WTC11 (cell line): ENCODE results near the gene SEMA6D. TPM values are rescaled to one million over a fixed set of nuclear protein-coding genes. Genes with fewer than 3 reads are reported as not detected.

Source experiments
- ATAC-seq: fragments of 200-7000 bp; cut with Tn5 transposase; 2 replicates; pipeline ENCODE4 v1.10.0; 2021; ENCODE audit warnings: mild to moderate bottlenecking, moderate library complexity
- CTCF ChIA-PET: fragments of 300-600 bp; sonication (Branson Sonifier 250); formaldehyde crosslinking; loops from one replicate; lab custom pipeline; 2021; ENCODE audit warnings: antibody characterized with exemption; lab: Charles Lee
- POLR2A ChIA-PET: fragments of 350-600 bp; sonication (Branson Sonifier 250); formaldehyde crosslinking; loops from one replicate; lab custom pipeline; 2021; ENCODE audit warnings: antibody characterized with exemption; lab: Charles Lee
- DNase-seq: peaks from one replicate; pipeline ENCODE4 v3.0.0; 2021; ENCODE audit warnings: low spot score
- H3K27ac Mint-ChIP-seq: 2 replicates; pipeline ENCODE4 v1.8.0; 2021; ENCODE audit warnings: mixed read lengths
- H3K27me3 Mint-ChIP-seq: 2 replicates; pipeline ENCODE4 v1.8.0; 2021; ENCODE audit warnings: low read depth, mild to moderate bottlenecking, moderate library complexity, mixed read lengths
- H3K36me3 Mint-ChIP-seq: 2 replicates; pipeline ENCODE4 v1.8.0; 2021; ENCODE audit warnings: mixed read lengths
- H3K4me1 Mint-ChIP-seq: 2 replicates; pipeline ENCODE4 v1.8.0; 2022; ENCODE audit warnings: mixed read lengths
- H3K4me3 Mint-ChIP-seq: 2 replicates; pipeline ENCODE4 v1.8.0; 2021; ENCODE audit warnings: mild to moderate bottlenecking, moderate library complexity, mixed read lengths
- H3K9me3 Mint-ChIP-seq: 2 replicates; pipeline ENCODE4 v1.8.0; 2021; ENCODE audit warnings: mixed read lengths
- FOXK1 ChIP-seq: sonication (generic); formaldehyde crosslinking; IDR thresholded peaks from 2 replicates; pipeline ENCODE4 v1.8.0; 2022; ENCODE audit warnings: mild to moderate bottlenecking, moderate library complexity, missing genetic modification reagents
- NR1H2 ChIP-seq: sonication (generic); formaldehyde crosslinking; IDR thresholded peaks from 2 replicates; pipeline ENCODE4 v1.9.0; 2021; ENCODE audit warnings: mild to moderate bottlenecking, moderate library complexity, missing genetic modification reagents
- ZBTB21 ChIP-seq: sonication (generic); formaldehyde crosslinking; IDR thresholded peaks from 2 replicates; pipeline ENCODE4 v1.8.1; 2023; ENCODE audit warnings: mild to moderate bottlenecking, missing genetic modification reagents, borderline replicate concordance
- ZNF317 ChIP-seq: sonication (generic); formaldehyde crosslinking; IDR thresholded peaks from 2 replicates; pipeline ENCODE4 v1.8.1; 2023; ENCODE audit warnings: low read depth, mild to moderate bottlenecking, moderate library complexity, missing genetic modification reagents, borderline replicate concordance
- ZNF416 ChIP-seq: fragments of 250-450 bp; sonication (Bioruptor Pico); IDR thresholded peaks from 2 replicates; pipeline ENCODE4 v1.9.0; 2021; ENCODE audit warnings: mild to moderate bottlenecking, inconsistent platforms
- total RNA-seq: library from RNA; stranded (reverse); gene quantifications from 3 replicates; pipeline ENCODE4 v1.2.3, GENCODE V29; 2021
- TF ChIP-seq, protein P1 (sequence below): sonication (generic); formaldehyde crosslinking; IDR thresholded peaks from 2 replicates; pipeline ENCODE4 v1.8.0; 2023; ENCODE audit warnings: missing genetic modification reagents
- TF ChIP-seq, protein P2 (sequence below): sonication (generic); formaldehyde crosslinking; IDR thresholded peaks from 2 replicates; pipeline ENCODE4 v1.8.1; 2022; ENCODE audit warnings: low read depth, missing genetic modification reagents, borderline replicate concordance
- TF ChIP-seq, protein P3 (sequence below): sonication (generic); formaldehyde crosslinking; conservative IDR thresholded peaks from 2 replicates; pipeline ENCODE4 v1.8.1; 2023; ENCODE audit warnings: mild to moderate bottlenecking, low read depth, missing genetic modification reagents, moderate library complexity
- TF ChIP-seq, protein P4 (sequence below): sonication (generic); formaldehyde crosslinking; IDR thresholded peaks from 2 replicates; pipeline ENCODE4 v1.8.1; 2023; ENCODE audit warnings: mild to moderate bottlenecking, missing genetic modification reagents, moderate library complexity
- TF ChIP-seq, protein P5 (sequence below): fragments of 250-450 bp; sonication (Bioruptor Pico); IDR thresholded peaks from 2 replicates; pipeline ENCODE4 v1.9.0; 2021; ENCODE audit warnings: mild to moderate bottlenecking, borderline replicate concordance
- TF ChIP-seq, protein P6 (sequence below): fragments of 250-450 bp; sonication (Bioruptor Pico); IDR thresholded peaks from 2 replicates; pipeline ENCODE4 v1.8.0; 2021; ENCODE audit warnings: mild to moderate bottlenecking
- TF ChIP-seq, protein P7 (sequence below): fragments of 250-450 bp; sonication (Bioruptor Pico); IDR thresholded peaks from 2 replicates; pipeline ENCODE4 v1.9.0; 2021; ENCODE audit warnings: mild to moderate bottlenecking
- TF ChIP-seq, protein P8 (sequence below): sonication (generic); formaldehyde crosslinking; IDR thresholded peaks from 2 replicates; pipeline ENCODE4 v1.8.0; 2022; ENCODE audit warnings: mild to moderate bottlenecking, missing genetic modification reagents

Gene SEMA6D
- total RNA-seq, 1 experiment from 2014 or later = 2.6 TPM

DNA sequence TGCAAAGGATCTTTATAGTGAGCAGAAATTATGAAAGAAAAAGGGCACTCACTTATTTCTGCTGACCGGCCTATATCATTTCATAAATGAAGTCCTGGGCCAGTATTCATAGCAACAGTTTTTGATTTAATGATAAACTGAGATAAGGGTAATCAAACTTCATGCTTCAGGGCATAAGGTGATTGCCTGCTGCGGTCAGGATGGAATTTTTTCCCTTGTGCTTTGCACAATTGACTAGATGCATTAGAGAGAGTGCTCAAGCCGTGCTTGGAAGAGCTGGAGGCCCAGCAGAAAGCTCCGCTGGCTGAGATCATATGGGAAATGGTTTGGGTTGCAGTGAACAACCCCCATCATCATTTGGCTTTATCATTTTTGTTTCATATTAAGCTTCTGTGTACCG is 10.4 kb downstream of the SEMA6D start:
- Mint-ChIP-seq H3K36me3 (no peaks in the 10 kb centered on the region), H3K9me3 (no peaks in the 10 kb centered on the region), H3K27me3 (no peaks in the 10 kb centered on the region; the same call in 1 of the 2 replicates), H3K4me3 (no peak overlapping the region), H3K27ac (no peak overlapping the region), H3K4me1 (no peaks in the 10 kb centered on the region; the same call in 1 of the 2 replicates)
- no peak for TF ChIP-seq FOXK1
- no peak for TF ChIP-seq ZBTB21
- TF ChIP-seq, protein P1, sequence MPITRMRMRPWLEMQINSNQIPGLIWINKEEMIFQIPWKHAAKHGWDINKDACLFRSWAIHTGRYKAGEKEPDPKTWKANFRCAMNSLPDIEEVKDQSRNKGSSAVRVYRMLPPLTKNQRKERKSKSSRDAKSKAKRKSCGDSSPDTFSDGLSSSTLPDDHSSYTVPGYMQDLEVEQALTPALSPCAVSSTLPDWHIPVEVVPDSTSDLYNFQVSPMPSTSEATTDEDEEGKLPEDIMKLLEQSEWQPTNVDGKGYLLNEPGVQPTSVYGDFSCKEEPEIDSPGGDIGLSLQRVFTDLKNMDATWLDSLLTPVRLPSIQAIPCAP (CRISPR knock-in tag) = no peak
- TF ChIP-seq, protein P2, sequence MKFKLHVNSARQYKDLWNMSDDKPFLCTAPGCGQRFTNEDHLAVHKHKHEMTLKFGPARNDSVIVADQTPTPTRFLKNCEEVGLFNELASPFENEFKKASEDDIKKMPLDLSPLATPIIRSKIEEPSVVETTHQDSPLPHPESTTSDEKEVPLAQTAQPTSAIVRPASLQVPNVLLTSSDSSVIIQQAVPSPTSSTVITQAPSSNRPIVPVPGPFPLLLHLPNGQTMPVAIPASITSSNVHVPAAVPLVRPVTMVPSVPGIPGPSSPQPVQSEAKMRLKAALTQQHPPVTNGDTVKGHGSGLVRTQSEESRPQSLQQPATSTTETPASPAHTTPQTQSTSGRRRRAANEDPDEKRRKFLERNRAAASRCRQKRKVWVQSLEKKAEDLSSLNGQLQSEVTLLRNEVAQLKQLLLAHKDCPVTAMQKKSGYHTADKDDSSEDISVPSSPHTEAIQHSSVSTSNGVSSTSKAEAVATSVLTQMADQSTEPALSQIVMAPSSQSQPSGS (CRISPR knock-in tag) = no peak
- TF ChIP-seq, protein P3, sequence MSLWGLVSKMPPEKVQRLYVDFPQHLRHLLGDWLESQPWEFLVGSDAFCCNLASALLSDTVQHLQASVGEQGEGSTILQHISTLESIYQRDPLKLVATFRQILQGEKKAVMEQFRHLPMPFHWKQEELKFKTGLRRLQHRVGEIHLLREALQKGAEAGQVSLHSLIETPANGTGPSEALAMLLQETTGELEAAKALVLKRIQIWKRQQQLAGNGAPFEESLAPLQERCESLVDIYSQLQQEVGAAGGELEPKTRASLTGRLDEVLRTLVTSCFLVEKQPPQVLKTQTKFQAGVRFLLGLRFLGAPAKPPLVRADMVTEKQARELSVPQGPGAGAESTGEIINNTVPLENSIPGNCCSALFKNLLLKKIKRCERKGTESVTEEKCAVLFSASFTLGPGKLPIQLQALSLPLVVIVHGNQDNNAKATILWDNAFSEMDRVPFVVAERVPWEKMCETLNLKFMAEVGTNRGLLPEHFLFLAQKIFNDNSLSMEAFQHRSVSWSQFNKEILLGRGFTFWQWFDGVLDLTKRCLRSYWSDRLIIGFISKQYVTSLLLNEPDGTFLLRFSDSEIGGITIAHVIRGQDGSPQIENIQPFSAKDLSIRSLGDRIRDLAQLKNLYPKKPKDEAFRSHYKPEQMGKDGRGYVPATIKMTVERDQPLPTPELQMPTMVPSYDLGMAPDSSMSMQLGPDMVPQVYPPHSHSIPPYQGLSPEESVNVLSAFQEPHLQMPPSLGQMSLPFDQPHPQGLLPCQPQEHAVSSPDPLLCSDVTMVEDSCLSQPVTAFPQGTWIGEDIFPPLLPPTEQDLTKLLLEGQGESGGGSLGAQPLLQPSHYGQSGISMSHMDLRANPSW (CRISPR knock-in tag) = no peak
- TF ChIP-seq, protein P4, sequence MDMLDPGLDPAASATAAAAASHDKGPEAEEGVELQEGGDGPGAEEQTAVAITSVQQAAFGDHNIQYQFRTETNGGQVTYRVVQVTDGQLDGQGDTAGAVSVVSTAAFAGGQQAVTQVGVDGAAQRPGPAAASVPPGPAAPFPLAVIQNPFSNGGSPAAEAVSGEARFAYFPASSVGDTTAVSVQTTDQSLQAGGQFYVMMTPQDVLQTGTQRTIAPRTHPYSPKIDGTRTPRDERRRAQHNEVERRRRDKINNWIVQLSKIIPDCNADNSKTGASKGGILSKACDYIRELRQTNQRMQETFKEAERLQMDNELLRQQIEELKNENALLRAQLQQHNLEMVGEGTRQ = no peak
- CTCF ChIA-PET = interaction anchor here (2.4 kb wide), 1 partner anchor 10 kb away, joined by 10 read pairs; the partner anchor contains the start of gene SEMA6D
- DNase-seq (no peak), ATAC-seq (no peak)
- POLR2A ChIA-PET = no interaction called here

DNA sequence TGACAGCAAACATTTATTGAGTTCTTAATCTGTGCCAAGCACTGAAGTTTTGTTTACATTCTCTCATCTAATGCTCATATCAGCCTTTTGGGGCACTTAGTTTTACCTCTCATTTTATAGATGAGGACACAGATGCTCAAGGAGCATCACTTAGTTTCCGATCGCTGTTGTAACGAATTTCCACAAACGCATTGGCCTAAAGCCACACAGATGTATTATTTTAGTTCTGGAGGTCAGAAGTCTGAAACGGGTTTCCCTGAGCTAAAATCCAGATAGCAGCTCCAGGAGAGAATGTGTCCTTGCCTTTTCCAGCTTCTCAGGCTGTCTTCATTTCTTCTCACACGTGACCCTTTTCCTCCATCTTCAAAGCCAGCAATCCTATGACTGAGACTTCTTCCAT is 11.1 kb downstream of the SEMA6D start:
- ATAC-seq (no peak), DNase-seq (no peak)
- Mint-ChIP-seq H3K4me3 (no peak overlapping the region), H3K9me3 (no peaks in the 10 kb centered on the region), H3K4me1 (no peaks in the 10 kb centered on the region; the same call in 1 of the 2 replicates), H3K27me3 (no peaks in the 10 kb centered on the region; the same call in 1 of the 2 replicates), H3K36me3 (no peaks in the 10 kb centered on the region), H3K27ac (no peak overlapping the region)
- TF ChIP-seq, protein P2 (CRISPR knock-in tag) = no peak
- TF ChIP-seq, protein P5, sequence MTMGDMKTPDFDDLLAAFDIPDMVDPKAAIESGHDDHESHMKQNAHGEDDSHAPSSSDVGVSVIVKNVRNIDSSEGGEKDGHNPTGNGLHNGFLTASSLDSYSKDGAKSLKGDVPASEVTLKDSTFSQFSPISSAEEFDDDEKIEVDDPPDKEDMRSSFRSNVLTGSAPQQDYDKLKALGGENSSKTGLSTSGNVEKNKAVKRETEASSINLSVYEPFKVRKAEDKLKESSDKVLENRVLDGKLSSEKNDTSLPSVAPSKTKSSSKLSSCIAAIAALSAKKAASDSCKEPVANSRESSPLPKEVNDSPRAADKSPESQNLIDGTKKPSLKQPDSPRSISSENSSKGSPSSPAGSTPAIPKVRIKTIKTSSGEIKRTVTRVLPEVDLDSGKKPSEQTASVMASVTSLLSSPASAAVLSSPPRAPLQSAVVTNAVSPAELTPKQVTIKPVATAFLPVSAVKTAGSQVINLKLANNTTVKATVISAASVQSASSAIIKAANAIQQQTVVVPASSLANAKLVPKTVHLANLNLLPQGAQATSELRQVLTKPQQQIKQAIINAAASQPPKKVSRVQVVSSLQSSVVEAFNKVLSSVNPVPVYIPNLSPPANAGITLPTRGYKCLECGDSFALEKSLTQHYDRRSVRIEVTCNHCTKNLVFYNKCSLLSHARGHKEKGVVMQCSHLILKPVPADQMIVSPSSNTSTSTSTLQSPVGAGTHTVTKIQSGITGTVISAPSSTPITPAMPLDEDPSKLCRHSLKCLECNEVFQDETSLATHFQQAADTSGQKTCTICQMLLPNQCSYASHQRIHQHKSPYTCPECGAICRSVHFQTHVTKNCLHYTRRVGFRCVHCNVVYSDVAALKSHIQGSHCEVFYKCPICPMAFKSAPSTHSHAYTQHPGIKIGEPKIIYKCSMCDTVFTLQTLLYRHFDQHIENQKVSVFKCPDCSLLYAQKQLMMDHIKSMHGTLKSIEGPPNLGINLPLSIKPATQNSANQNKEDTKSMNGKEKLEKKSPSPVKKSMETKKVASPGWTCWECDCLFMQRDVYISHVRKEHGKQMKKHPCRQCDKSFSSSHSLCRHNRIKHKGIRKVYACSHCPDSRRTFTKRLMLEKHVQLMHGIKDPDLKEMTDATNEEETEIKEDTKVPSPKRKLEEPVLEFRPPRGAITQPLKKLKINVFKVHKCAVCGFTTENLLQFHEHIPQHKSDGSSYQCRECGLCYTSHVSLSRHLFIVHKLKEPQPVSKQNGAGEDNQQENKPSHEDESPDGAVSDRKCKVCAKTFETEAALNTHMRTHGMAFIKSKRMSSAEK (CRISPR knock-in tag) = no peak
- no peak for TF ChIP-seq ZNF416
- no peak for TF ChIP-seq NR1H2
- TF ChIP-seq, protein P6, sequence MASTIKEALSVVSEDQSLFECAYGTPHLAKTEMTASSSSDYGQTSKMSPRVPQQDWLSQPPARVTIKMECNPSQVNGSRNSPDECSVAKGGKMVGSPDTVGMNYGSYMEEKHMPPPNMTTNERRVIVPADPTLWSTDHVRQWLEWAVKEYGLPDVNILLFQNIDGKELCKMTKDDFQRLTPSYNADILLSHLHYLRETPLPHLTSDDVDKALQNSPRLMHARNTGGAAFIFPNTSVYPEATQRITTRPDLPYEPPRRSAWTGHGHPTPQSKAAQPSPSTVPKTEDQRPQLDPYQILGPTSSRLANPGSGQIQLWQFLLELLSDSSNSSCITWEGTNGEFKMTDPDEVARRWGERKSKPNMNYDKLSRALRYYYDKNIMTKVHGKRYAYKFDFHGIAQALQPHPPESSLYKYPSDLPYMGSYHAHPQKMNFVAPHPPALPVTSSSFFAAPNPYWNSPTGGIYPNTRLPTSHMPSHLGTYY = no peak
- TF ChIP-seq ZNF317 (CRISPR knock-in tag) = no peak
- TF ChIP-seq ZBTB21 = no peak
- TF ChIP-seq, protein P7, sequence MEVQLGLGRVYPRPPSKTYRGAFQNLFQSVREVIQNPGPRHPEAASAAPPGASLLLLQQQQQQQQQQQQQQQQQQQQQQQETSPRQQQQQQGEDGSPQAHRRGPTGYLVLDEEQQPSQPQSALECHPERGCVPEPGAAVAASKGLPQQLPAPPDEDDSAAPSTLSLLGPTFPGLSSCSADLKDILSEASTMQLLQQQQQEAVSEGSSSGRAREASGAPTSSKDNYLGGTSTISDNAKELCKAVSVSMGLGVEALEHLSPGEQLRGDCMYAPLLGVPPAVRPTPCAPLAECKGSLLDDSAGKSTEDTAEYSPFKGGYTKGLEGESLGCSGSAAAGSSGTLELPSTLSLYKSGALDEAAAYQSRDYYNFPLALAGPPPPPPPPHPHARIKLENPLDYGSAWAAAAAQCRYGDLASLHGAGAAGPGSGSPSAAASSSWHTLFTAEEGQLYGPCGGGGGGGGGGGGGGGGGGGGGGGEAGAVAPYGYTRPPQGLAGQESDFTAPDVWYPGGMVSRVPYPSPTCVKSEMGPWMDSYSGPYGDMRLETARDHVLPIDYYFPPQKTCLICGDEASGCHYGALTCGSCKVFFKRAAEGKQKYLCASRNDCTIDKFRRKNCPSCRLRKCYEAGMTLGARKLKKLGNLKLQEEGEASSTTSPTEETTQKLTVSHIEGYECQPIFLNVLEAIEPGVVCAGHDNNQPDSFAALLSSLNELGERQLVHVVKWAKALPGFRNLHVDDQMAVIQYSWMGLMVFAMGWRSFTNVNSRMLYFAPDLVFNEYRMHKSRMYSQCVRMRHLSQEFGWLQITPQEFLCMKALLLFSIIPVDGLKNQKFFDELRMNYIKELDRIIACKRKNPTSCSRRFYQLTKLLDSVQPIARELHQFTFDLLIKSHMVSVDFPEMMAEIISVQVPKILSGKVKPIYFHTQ (CRISPR knock-in tag) = no peak
- TF ChIP-seq, protein P8, sequence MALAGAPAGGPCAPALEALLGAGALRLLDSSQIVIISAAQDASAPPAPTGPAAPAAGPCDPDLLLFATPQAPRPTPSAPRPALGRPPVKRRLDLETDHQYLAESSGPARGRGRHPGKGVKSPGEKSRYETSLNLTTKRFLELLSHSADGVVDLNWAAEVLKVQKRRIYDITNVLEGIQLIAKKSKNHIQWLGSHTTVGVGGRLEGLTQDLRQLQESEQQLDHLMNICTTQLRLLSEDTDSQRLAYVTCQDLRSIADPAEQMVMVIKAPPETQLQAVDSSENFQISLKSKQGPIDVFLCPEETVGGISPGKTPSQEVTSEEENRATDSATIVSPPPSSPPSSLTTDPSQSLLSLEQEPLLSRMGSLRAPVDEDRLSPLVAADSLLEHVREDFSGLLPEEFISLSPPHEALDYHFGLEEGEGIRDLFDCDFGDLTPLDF (CRISPR knock-in tag) = no peak
- POLR2A ChIA-PET = no interaction called here
- CTCF ChIA-PET = no interaction called here
